ENCODE results near the gene YEATS2. TPM values are rescaled to one million over a fixed set of nuclear protein-coding genes. Genes with fewer than 3 reads are reported as not detected.

YEATS2 gene
- polyA plus RNA-seq, 1 donor (not counting 4 experiments of a cell fraction or from before 2014, with no cell fraction given) = 21.7 TPM

DNA sequence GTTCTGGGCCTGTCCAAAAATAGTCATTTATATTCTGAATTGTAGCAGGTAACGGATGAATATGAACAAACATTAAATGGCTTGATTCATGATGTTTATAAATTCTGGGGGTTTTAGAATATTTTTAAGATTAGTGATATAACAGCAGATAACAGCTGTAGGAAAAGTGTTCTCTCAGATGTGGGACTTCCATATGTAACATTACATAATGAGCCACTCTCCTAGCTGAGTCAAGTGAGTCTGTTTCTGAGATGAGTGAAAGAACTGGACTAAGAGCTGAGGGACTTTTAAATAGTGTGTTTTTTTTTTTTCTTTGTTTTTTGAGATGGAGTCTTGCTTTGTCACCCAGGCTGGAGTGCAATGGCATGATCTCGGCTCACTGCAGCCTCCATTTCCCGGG is 13.9 kb downstream of the YEATS2 start:
- no peak overlapping the region for H3K4me2 ChIP-seq (ENCODE audit: control insufficient read depth, extremely low read depth, insufficient read depth, low read depth, low read length)
- H3K9me3 ChIP-seq (ENCODE audit: control insufficient read depth, low read depth, low read length) = no peaks in the 10 kb centered on the region
- H2AFZ ChIP-seq (ENCODE audit: control insufficient read depth, low read length) = no peak overlapping the region
- H4K20me1 ChIP-seq (ENCODE audit: control insufficient read depth, extremely low read depth, insufficient read depth, low read length) = peaks cover 2% of the 10 kb centered on the region
- dilution Hi-C loops (cut with MboI; ENCODE audit: extremely low pct_ligation_motif_present, low sequenced_read_pairs) = no loop called here
- no peak for TF ChIP-seq EZH2 (IDR thresholded peaks at IDR 0.05; ENCODE audit: low read length)
- TF ChIP-seq, protein P1, sequence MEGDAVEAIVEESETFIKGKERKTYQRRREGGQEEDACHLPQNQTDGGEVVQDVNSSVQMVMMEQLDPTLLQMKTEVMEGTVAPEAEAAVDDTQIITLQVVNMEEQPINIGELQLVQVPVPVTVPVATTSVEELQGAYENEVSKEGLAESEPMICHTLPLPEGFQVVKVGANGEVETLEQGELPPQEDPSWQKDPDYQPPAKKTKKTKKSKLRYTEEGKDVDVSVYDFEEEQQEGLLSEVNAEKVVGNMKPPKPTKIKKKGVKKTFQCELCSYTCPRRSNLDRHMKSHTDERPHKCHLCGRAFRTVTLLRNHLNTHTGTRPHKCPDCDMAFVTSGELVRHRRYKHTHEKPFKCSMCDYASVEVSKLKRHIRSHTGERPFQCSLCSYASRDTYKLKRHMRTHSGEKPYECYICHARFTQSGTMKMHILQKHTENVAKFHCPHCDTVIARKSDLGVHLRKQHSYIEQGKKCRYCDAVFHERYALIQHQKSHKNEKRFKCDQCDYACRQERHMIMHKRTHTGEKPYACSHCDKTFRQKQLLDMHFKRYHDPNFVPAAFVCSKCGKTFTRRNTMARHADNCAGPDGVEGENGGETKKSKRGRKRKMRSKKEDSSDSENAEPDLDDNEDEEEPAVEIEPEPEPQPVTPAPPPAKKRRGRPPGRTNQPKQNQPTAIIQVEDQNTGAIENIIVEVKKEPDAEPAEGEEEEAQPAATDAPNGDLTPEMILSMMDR (optimal IDR thresholded peaks at IDR 0.05 in 1 of 3, IDR thresholded peaks at IDR 0.05 in 1 of 3, conservative IDR thresholded peaks at IDR 0.05 in 1 of 3; ENCODE audit: extremely low read depth in 1 of 3, insufficient read depth in 2 of 3, low read length in 3 of 3) = no peak
- peaks cover 72% of the 10 kb centered on the region for H3K79me2 ChIP-seq (ENCODE audit: control insufficient read depth, insufficient read depth, low read length)
- no peak overlapping the region for H3K4me3 ChIP-seq (ENCODE audit: control insufficient read depth in 2 of 3, extremely low read depth in 1 of 3, insufficient read depth in 2 of 3, low read depth in 1 of 3, low read length in 3 of 3)
- H3K9ac ChIP-seq (ENCODE audit: control insufficient read depth, extremely low read depth, insufficient read depth, low read length) = no peak overlapping the region
- no peaks in the 10 kb centered on the region for H3K9me1 ChIP-seq (ENCODE audit: control insufficient read depth, extremely low read depth, insufficient read depth, low read length)
- no peak overlapping the region for H3K27ac ChIP-seq (ENCODE audit: control insufficient read depth, insufficient read depth, low read length)
- DNase-seq (ENCODE audit: low read depth, low spot score) (no peak), FAIRE-seq (no peak)
- H3K4me1 ChIP-seq (ENCODE audit: control insufficient read depth, extremely low read depth, insufficient read depth, low read length) = no peaks in the 10 kb centered on the region
- H3K36me3 ChIP-seq (ENCODE audit: control insufficient read depth in 2 of 2, extremely low read depth in 1 of 2, insufficient read depth in 2 of 2, low read length in 2 of 2) = peaks cover 0 to under 1% of the 10 kb centered on the region in 2 experiments
- no peaks in the 10 kb centered on the region for H3K27me3 ChIP-seq (ENCODE audit: control insufficient read depth, extremely low read depth, insufficient read depth, low read length)

DNA sequence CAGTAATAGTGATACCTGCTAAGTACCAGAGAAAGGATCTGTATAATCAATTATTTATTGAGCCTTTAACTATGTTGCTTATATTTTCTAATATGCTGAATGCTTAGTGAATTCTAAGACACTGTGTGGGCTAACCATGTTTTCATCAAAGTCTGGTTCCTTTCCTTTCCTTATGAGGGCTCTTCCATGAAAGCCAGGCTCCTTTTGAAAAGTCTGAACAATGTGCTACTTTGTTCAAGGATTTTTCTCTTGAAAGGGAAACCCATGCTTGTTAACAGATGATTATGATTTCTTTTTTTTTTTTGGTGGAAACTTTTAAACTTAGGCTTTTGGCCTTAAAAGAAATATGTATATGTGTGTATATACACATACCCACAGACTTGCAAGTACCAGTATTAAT is 17.0 kb downstream of the YEATS2 start:
- Histone ChIP-seq H3K4me2 (ENCODE audit: control insufficient read depth, extremely low read depth, insufficient read depth, low read depth, low read length) (no peak overlapping the region), H3K9me3 (ENCODE audit: control insufficient read depth, low read depth, low read length) (no peaks in the 10 kb centered on the region), H4K20me1 (ENCODE audit: control insufficient read depth, extremely low read depth, insufficient read depth, low read length) (no peaks in the 10 kb centered on the region), H3K79me2 (ENCODE audit: control insufficient read depth, insufficient read depth, low read length) (peaks cover 44% of the 10 kb centered on the region), H3K4me3 (ENCODE audit: control insufficient read depth in 2 of 3, extremely low read depth in 1 of 3, insufficient read depth in 2 of 3, low read depth in 1 of 3, low read length in 3 of 3) (no peak overlapping the region), H3K9ac (ENCODE audit: control insufficient read depth, extremely low read depth, insufficient read depth, low read length) (no peak overlapping the region), H3K27ac (ENCODE audit: control insufficient read depth, insufficient read depth, low read length) (no peak overlapping the region), H3K27me3 (ENCODE audit: control insufficient read depth, extremely low read depth, insufficient read depth, low read length) (no peaks in the 10 kb centered on the region), H3K9me1 (ENCODE audit: control insufficient read depth, extremely low read depth, insufficient read depth, low read length) (no peaks in the 10 kb centered on the region), H3K36me3 (ENCODE audit: control insufficient read depth in 2 of 2, extremely low read depth in 1 of 2, insufficient read depth in 2 of 2, low read length in 2 of 2) (peaks cover 6 to 12% of the 10 kb centered on the region in 2 experiments), H2AFZ (ENCODE audit: control insufficient read depth, low read length) (no peak overlapping the region), H3K4me1 (ENCODE audit: control insufficient read depth, extremely low read depth, insufficient read depth, low read length) (no peaks in the 10 kb centered on the region)
- no peak for FAIRE-seq
- TF ChIP-seq EZH2 (IDR thresholded peaks at IDR 0.05; ENCODE audit: low read length) = no peak
- TF ChIP-seq, protein P1 (optimal IDR thresholded peaks at IDR 0.05 in 1 of 3, IDR thresholded peaks at IDR 0.05 in 1 of 3, conservative IDR thresholded peaks at IDR 0.05 in 1 of 3; ENCODE audit: extremely low read depth in 1 of 3, insufficient read depth in 2 of 3, low read length in 3 of 3) = no peak
- DNase-seq (ENCODE audit: low read depth, low spot score) = no peak
- dilution Hi-C loops (cut with MboI; ENCODE audit: extremely low pct_ligation_motif_present, low sequenced_read_pairs) = no loop called here
